ENCODE results near the gene CFAP77. TPM values are rescaled to one million over a fixed set of nuclear protein-coding genes. Genes with fewer than 3 reads are reported as not detected.
A peak's percentile ranks its signal among the peaks of the same experiment; 100 is the strongest.

CFAP77 gene
- total and polyA plus RNA-seq, 7 donors = not detected

DNA sequence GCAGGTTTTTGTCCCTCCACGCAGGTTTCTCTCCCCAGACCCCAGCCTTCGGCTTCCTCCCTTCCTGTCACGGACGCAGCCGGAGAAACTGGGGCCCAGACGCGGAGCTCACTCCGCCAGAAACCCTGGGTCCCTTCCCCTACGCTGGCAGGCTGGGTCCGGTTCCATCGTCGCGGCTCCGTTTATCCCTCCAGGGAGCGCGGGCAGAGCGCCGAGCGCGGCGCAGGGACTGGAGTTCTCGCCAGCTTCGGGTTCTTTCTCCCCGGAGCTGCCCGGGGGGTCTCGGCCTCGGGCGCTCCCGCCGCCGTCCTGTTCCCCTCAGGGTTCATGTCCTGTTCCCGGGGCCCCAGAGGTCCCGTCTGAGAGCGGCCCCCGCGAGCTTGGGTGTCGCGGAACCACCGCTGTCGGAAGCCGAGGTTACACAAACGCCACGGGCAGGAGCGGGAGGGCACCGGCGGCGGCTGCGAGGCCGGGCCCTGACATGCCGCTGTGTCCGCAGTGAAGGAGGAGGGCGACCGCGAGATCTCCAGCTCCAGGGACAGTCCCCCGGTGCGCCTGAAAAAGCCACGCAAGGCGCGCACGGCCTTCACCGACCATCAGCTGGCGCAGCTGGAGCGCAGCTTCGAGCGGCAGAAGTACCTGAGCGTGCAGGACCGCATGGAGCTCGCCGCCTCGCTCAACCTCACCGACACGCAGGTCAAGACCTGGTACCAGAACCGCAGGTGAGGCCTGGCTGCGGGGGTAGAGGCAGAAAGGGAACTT, 177.0 kb downstream of the CFAP77 start:
- 2 to 3% (median 3%) methylated on average over 64 to 74 of the region's 74 CpGs for WGBS, 3 donors

GRCh38 chr9:132587592-132587955, 177.6 kb downstream of the CFAP77 start:
- DNase-seq (no peak), ATAC-seq (no peak)
- Histone ChIP-seq H3K27ac (no peak overlapping the region), H3K36me3 (ENCODE audit: insufficient read depth in 1 of 2, low read depth in 1 of 2) (no peaks in the 10 kb centered on the region), H3K4me1 (no peaks in the 10 kb centered on the region), H3K9me3 (no peaks in the 10 kb centered on the region), H3K4me3 (no peak overlapping the region), H3K27me3 (ENCODE audit: insufficient read depth in 3 of 3, low read length in 2 of 3) (peaks cover 0 to 100% (median 49%) of the 10 kb centered on the region in 3 donors)
- TF ChIP-seq, protein P1, sequence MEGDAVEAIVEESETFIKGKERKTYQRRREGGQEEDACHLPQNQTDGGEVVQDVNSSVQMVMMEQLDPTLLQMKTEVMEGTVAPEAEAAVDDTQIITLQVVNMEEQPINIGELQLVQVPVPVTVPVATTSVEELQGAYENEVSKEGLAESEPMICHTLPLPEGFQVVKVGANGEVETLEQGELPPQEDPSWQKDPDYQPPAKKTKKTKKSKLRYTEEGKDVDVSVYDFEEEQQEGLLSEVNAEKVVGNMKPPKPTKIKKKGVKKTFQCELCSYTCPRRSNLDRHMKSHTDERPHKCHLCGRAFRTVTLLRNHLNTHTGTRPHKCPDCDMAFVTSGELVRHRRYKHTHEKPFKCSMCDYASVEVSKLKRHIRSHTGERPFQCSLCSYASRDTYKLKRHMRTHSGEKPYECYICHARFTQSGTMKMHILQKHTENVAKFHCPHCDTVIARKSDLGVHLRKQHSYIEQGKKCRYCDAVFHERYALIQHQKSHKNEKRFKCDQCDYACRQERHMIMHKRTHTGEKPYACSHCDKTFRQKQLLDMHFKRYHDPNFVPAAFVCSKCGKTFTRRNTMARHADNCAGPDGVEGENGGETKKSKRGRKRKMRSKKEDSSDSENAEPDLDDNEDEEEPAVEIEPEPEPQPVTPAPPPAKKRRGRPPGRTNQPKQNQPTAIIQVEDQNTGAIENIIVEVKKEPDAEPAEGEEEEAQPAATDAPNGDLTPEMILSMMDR (IDR thresholded peaks at IDR 0.05) = no peak
- 9 to 16% (median 14%) methylated on average over 5 to 6 of the region's 6 CpGs for WGBS, 3 donors
- intact Hi-C loops (cut with DNase I) = no loop called here

More for the DNA sequence above, 177.0 kb downstream of the CFAP77 start:
- no peaks in the 10 kb centered on the region for H3K9me3 ChIP-seq
- H3K27ac ChIP-seq = no peak overlapping the region
- TF ChIP-seq, protein P1 (IDR thresholded peaks at IDR 0.05) = no peak
- peak in 1 of 2 donors; percentile 45 for DNase-seq
- no peak overlapping the region for H3K4me3 ChIP-seq
- H3K27me3 ChIP-seq (ENCODE audit: insufficient read depth in 3 of 3, low read length in 2 of 3) = peaks cover 0 to 100% (median 49%) of the 10 kb centered on the region in 3 donors
- no peak for ATAC-seq
- no peaks in the 10 kb centered on the region for H3K4me1 ChIP-seq
- no peaks in the 10 kb centered on the region for H3K36me3 ChIP-seq (ENCODE audit: insufficient read depth in 1 of 2, low read depth in 1 of 2)
- intact Hi-C loops (cut with DNase I) = no loop called here

- Histone ChIP-seq H3K4me3 (no peak overlapping the region), H3K36me3 (ENCODE audit: insufficient read depth in 1 of 2, low read depth in 1 of 2) (peaks cover 0 to 2% of the 10 kb centered on the region in 2 donors), H3K27me3 (ENCODE audit: insufficient read depth in 3 of 3, low read length in 2 of 3) (peaks cover 0 to 100% (median 47%) of the 10 kb centered on the region in 3 donors), H3K4me1 (no peaks in the 10 kb centered on the region), H3K9me3 (no peaks in the 10 kb centered on the region), H3K27ac (no peak overlapping the region)
- ATAC-seq (no peak), DNase-seq (no peak)
- WGBS, 3 donors = 21 to 35% (median 24%) methylated on average over 12 of the region's 12 CpGs
- TF ChIP-seq, protein P1 (IDR thresholded peaks at IDR 0.05) = no peak
- intact Hi-C loops (cut with DNase I) = no loop called here
Observed at GRCh38 chr9:132588098-132588497, 178.1 kb downstream of the CFAP77 start.

GRCh38 chr9:132588501-132589147, 178.6 kb downstream of the CFAP77 start:
- Histone ChIP-seq H3K9me3 (no peaks in the 10 kb centered on the region), H3K4me3 (no peak overlapping the region), H3K27ac (no peak overlapping the region), H3K4me1 (no peaks in the 10 kb centered on the region), H3K27me3 (ENCODE audit: insufficient read depth in 3 of 3, low read length in 2 of 3) (peaks cover 0 to 98% (median 47%) of the 10 kb centered on the region in 3 donors), H3K36me3 (ENCODE audit: insufficient read depth in 1 of 2, low read depth in 1 of 2) (peaks cover 0 to 7% of the 10 kb centered on the region in 2 donors)
- 6 to 11% (median 7%) methylated on average over 28 of the region's 28 CpGs for WGBS, 3 donors
- TF ChIP-seq, protein P1 (IDR thresholded peaks at IDR 0.05) = no peak
- ATAC-seq = no peak
- DNase-seq = peak in 1 of 2 donors; percentile 36
- intact Hi-C loops (cut with DNase I) = no loop called here
